Measurements from ENCODE around the gene ZNF326.

The ZNF326 gene

DNA sequence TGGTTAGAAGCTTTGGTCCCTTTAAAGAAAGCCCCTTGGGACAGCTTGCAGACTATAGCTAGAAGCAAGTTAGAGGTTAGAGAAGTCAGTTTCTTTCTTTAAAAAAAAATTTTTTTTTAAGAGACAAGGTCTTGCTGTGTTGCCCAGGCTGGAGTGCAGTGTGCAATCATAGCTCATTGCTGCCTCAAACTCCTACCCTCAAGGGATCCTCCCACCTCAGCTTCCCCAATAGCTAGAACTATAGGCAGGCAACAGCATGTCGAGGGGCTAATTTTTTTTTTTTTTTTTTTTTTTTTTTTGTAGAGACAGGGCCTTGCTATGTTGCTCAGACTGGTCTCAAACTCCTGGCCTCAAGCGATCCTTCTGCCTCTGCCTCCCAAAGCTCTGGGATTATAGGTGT lies 44.2 kb upstream of the ZNF326 start:
- TF ChIP-seq TCF12 (IDR thresholded peaks at IDR 0.05; ENCODE audit: low read depth) (no peak), YY1 (IDR thresholded peaks at IDR 0.05; ENCODE audit: low read depth) (no peak), ZBTB7A (IDR thresholded peaks at IDR 0.05; ENCODE audit: low read depth) (no peak), CREB1 (IDR thresholded peaks at IDR 0.05; ENCODE audit: low read depth) (no peak), CEBPB (IDR thresholded peaks at IDR 0.05) (no peak), TAF1 (IDR thresholded peaks at IDR 0.05; ENCODE audit: low read depth) (no peak), EP300 (IDR thresholded peaks at IDR 0.05; ENCODE audit: borderline replicate concordance) (no peak), FOXM1 (IDR thresholded peaks at IDR 0.05; ENCODE audit: borderline replicate concordance, low read depth) (no peak), EGR1 (IDR thresholded peaks at IDR 0.05) (no peak), RAD21 (IDR thresholded peaks at IDR 0.05; ENCODE audit: low read depth) (no peak)

DNA sequence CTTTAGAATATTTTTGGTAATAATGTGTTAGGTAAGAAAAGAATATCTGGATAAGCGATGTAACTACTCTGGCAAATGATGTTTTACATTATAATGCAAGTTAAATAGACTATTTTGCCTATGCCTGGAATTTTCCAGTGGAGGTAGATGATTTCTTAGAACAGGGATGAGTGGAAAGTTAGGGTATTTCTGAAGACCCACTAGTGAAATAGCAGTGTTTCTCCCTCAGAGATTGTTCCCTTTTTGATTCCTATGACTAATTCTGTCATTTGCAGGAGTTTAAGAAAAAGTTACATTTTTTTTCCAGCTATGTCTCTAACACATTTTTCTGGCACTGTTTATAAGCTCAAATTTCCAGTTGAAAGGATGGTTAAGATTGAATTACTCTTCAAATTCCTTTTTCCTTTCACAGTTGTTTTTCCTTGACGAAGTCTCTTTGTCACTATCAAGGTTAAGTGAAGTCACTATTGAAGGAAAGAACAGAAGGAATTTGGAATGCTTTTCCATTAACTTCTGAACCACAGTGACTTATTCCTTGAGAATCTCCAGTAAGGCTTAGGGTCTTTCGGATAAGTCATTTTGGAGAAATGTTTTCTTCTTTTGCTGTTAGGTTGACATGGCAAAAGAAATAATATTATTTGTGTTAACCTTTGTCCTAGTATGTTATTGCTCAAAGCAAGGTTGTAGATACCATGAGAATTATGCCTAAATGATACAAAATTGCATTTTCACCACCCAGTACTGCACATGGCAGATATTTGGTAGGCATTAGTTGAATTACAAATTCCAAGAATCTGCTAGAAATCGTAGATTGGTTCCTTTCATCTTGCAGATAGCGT lies 42.9 kb upstream of the ZNF326 start:
- TF ChIP-seq TEAD4 (IDR thresholded peaks at IDR 0.05) (0 out of 2 replicates have a peak, but pooled peaks have one; percentile 26), ZBTB7A (IDR thresholded peaks at IDR 0.05; ENCODE audit: low read depth) (no peak), NFIC (IDR thresholded peaks at IDR 0.05) (peak; percentile 19; the same call in 1 of the 2 replicates)
- TF ChIP-seq, protein P1, sequence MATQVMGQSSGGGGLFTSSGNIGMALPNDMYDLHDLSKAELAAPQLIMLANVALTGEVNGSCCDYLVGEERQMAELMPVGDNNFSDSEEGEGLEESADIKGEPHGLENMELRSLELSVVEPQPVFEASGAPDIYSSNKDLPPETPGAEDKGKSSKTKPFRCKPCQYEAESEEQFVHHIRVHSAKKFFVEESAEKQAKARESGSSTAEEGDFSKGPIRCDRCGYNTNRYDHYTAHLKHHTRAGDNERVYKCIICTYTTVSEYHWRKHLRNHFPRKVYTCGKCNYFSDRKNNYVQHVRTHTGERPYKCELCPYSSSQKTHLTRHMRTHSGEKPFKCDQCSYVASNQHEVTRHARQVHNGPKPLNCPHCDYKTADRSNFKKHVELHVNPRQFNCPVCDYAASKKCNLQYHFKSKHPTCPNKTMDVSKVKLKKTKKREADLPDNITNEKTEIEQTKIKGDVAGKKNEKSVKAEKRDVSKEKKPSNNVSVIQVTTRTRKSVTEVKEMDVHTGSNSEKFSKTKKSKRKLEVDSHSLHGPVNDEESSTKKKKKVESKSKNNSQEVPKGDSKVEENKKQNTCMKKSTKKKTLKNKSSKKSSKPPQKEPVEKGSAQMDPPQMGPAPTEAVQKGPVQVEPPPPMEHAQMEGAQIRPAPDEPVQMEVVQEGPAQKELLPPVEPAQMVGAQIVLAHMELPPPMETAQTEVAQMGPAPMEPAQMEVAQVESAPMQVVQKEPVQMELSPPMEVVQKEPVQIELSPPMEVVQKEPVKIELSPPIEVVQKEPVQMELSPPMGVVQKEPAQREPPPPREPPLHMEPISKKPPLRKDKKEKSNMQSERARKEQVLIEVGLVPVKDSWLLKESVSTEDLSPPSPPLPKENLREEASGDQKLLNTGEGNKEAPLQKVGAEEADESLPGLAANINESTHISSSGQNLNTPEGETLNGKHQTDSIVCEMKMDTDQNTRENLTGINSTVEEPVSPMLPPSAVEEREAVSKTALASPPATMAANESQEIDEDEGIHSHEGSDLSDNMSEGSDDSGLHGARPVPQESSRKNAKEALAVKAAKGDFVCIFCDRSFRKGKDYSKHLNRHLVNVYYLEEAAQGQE (IDR thresholded peaks at IDR 0.05; ENCODE audit: low read depth) = no peak

DNA sequence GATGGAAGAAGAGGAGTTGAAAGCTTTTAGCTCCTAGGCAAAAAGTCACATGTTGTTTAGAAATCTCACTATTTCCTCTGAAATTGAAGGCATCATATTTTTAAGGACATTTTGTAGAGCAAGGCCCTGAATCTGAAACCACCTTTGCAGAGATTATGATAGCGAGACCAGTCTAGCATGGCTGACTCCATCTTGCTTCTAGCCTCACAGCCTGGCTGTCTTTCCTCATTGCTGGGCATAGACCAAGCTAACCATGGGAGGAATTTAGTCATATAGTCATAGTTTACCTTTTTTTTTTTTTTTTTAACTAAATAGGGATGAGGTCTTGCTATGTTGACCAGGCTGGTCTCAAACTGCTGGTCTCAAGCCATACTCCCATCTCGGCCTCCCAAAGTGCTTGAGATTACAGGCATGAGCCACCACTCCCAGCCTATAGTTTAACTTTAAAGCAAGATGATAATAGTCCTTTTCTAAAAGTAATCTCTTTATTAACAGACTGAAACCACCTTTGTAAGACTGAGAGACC lies 42.2 kb upstream of the ZNF326 start:
- TF ChIP-seq ZBTB7A (IDR thresholded peaks at IDR 0.05; ENCODE audit: low read depth) (no peak), TEAD4 (IDR thresholded peaks at IDR 0.05) (no peak), EGR1 (IDR thresholded peaks at IDR 0.05) (no peak), FOXM1 (IDR thresholded peaks at IDR 0.05; ENCODE audit: borderline replicate concordance, low read depth) (no peak), EP300 (IDR thresholded peaks at IDR 0.05; ENCODE audit: borderline replicate concordance) (no peak), YY1 (IDR thresholded peaks at IDR 0.05; ENCODE audit: low read depth) (no peak), TAF1 (IDR thresholded peaks at IDR 0.05; ENCODE audit: low read depth) (no peak), TCF12 (IDR thresholded peaks at IDR 0.05; ENCODE audit: low read depth) (no peak), NFIC (IDR thresholded peaks at IDR 0.05) (no peak), CEBPB (IDR thresholded peaks at IDR 0.05) (no peak)
- TF ChIP-seq, protein P1 (IDR thresholded peaks at IDR 0.05; ENCODE audit: low read depth) = no peak
- TF ChIP-seq, protein P2, sequence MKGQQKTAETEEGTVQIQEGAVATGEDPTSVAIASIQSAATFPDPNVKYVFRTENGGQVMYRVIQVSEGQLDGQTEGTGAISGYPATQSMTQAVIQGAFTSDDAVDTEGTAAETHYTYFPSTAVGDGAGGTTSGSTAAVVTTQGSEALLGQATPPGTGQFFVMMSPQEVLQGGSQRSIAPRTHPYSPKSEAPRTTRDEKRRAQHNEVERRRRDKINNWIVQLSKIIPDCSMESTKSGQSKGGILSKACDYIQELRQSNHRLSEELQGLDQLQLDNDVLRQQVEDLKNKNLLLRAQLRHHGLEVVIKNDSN (IDR thresholded peaks at IDR 0.05) = no peak

DNA sequence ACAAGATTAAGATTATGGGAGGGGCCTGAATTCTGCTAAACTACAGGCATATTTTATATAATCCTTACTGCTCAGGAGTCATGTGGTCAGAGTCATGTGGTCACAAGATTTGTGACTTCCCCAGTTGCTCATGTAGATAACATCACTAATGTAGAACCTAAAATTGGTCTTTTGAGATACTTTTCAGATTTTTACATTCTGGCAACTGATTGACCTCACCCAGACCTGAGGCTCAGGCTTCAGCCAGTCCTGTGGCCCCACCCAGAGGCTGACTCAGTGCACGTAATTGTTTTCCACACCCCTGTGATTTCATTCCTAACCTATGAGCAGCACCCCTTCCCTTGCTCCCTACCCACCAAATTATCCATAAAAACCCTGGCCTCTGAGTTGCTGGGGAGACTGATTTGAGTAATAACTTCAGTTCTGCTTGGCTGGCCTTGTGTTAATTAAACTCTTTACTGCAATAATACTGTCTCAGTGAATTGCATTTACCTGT lies 41.7 kb upstream of the ZNF326 start:
- TF ChIP-seq CEBPB (IDR thresholded peaks at IDR 0.05) (peak; percentile 75), RAD21 (IDR thresholded peaks at IDR 0.05; ENCODE audit: low read depth) (peak; percentile 67), TCF12 (IDR thresholded peaks at IDR 0.05; ENCODE audit: low read depth) (peak; percentile 75), ZBTB7A (IDR thresholded peaks at IDR 0.05; ENCODE audit: low read depth) (no peak), TAF1 (IDR thresholded peaks at IDR 0.05; ENCODE audit: low read depth) (no peak), EGR1 (IDR thresholded peaks at IDR 0.05) (no peak), TEAD4 (IDR thresholded peaks at IDR 0.05) (peak; percentile 65), FOXM1 (IDR thresholded peaks at IDR 0.05; ENCODE audit: borderline replicate concordance, low read depth) (peak; percentile 62; the same call in 1 of the 2 replicates), YY1 (IDR thresholded peaks at IDR 0.05; ENCODE audit: low read depth) (no peak), CREB1 (IDR thresholded peaks at IDR 0.05; ENCODE audit: low read depth) (no peak), EP300 (IDR thresholded peaks at IDR 0.05; ENCODE audit: borderline replicate concordance) (peak; percentile 74; the same call in 1 of the 2 replicates), NFIC (IDR thresholded peaks at IDR 0.05) (peak; percentile 65)
- TF ChIP-seq, protein P3, sequence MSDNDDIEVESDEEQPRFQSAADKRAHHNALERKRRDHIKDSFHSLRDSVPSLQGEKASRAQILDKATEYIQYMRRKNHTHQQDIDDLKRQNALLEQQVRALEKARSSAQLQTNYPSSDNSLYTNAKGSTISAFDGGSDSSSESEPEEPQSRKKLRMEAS (IDR thresholded peaks at IDR 0.05) = no peak
- TF ChIP-seq, protein P2 (IDR thresholded peaks at IDR 0.05) = peak; percentile 42; the same call in 1 of the 2 replicates
- TF ChIP-seq, protein P1 (IDR thresholded peaks at IDR 0.05; ENCODE audit: low read depth) = no peak
